GM12878 (cell line): ENCODE data around the gene GLYAT. TPM values are rescaled to one million over a fixed set of nuclear protein-coding genes. Genes with fewer than 3 reads are reported as not detected.

ENCODE experiments used
- ATAC-seq: fragments of 200-7000 bp; cut with Tn5 transposase; 3 replicates; pipeline ENCODE4 v1.9.1; 2020; ENCODE audit warnings: mild to moderate bottlenecking, moderate library complexity
- BruUV-seq: library from RNA; stranded (reverse); fragments of 400-500 nt; replicated peaks from 2 replicates; lab custom pipeline; 2021; lab: Mats Ljungman, UMichigan
- CTCF ChIA-PET: fragments of 300-600 bp; sonication (Branson Sonifier 250); formaldehyde crosslinking; extraction: SDS; loops from one replicate; lab custom pipeline; 2021; ENCODE audit warnings: inconsistent platforms; lab: Yijun Ruan, JAX
- POLR2A ChIA-PET: fragments of 350-600 bp; formaldehyde crosslinking; extraction: SDS; loops from one replicate; lab custom pipeline; 2021; ENCODE audit warnings: inconsistent platforms; lab: Charles Lee
- RAD21 ChIA-PET: fragments of 300-600 bp; sonication (Branson Sonifier 250); formaldehyde crosslinking; loops from one replicate; lab custom pipeline; 2023; ENCODE audit warnings: antibody characterized with exemption; ENCODE audit not compliant: unreplicated experiment; lab: Charles Lee
- SMC1A ChIA-PET: fragments of 300-600 bp; sonication (Branson Sonifier 250); formaldehyde crosslinking; loops from one replicate; lab custom pipeline; 2023; ENCODE audit not compliant: unreplicated experiment, uncharacterized antibody; lab: Charles Lee
- DNase-seq: peaks from one replicate; pipeline ENCODE4 v3.0.0-alpha.2; 2011; ENCODE audit warnings: low read depth, low spot score
- FAIRE-seq: peaks from 3 replicates; lab custom pipeline; 2011; peaks lifted over from hg19 to GRCh38; lab: Jason Lieb, UNC
- H2AFZ ChIP-seq: 2 replicates; pipeline ENCODE4 v1.6.0; 2011; ENCODE audit warnings: low read depth, low read length, control low read depth; ENCODE audit not compliant: control insufficient read depth
- H3K27ac ChIP-seq: 2 replicates; pipeline ENCODE4 v1.5.1; 2011; ENCODE audit warnings: control low read depth; ENCODE audit not compliant: control insufficient read depth, insufficient read depth
- H3K27me3 ChIP-seq, 2 experiments: replicated peaks in 1 of 2; 2 replicates each; pipeline versions ENCODE4 v1.6.0 to v1.6.1; 2011; ENCODE audit warnings: low read length in 1 of 2; ENCODE audit not compliant: control insufficient read depth in 2 of 2, insufficient read depth in 2 of 2
- H3K36me3 ChIP-seq, 2 experiments: 2 replicates each; pipeline ENCODE4 v1.5.1; 2011; ENCODE audit warnings: low read length in 1 of 2; ENCODE audit not compliant: control insufficient read depth in 2 of 2, insufficient read depth in 2 of 2
- H3K4me1 ChIP-seq: 2 replicates; pipeline ENCODE4 v1.6.1; 2011; ENCODE audit warnings: mild to moderate bottlenecking, low read length, moderate library complexity, mixed read lengths; ENCODE audit not compliant: control insufficient read depth, insufficient read depth
- H3K4me2 ChIP-seq: 2 replicates; pipeline ENCODE4 v1.6.0; 2011; ENCODE audit warnings: control low read depth; ENCODE audit not compliant: control insufficient read depth, insufficient read depth
- H3K4me3 ChIP-seq: fragments of 200-600 bp; sonication (generic); 2 replicates; pipeline ENCODE4 v1.5.1; 2016
- H3K79me2 ChIP-seq: 2 replicates; pipeline ENCODE4 v1.6.0; 2011; ENCODE audit warnings: low read length; ENCODE audit not compliant: control insufficient read depth, insufficient read depth
- H3K9ac ChIP-seq: 2 replicates; pipeline ENCODE4 v1.8.0; 2011; ENCODE audit warnings: low read length, control low read depth, mixed read lengths; ENCODE audit not compliant: control insufficient read depth, insufficient read depth
- H3K9me3 ChIP-seq: replicated peaks from 3 replicates; pipeline ENCODE4 v1.5.1; 2011; ENCODE audit warnings: mild to moderate bottlenecking, low read length; ENCODE audit not compliant: control insufficient read depth, insufficient read depth
- H4K20me1 ChIP-seq: 2 replicates; pipeline ENCODE4 v1.6.0; 2011; ENCODE audit not compliant: control insufficient read depth, insufficient read depth
- CBFB ChIP-seq: IDR thresholded peaks from 2 replicates; pipeline ENCODE4 v1.6.1; 2016; ENCODE audit warnings: antibody characterized with exemption, low read depth
- CEBPZ ChIP-seq: fragments of 150-350 bp; IDR thresholded peaks from 2 replicates; pipeline ENCODE4 v1.6.1; 2016; ENCODE audit warnings: low read depth, low read length
- DPF2 ChIP-seq: fragments of 450-650 bp; IDR thresholded peaks from 2 replicates; pipeline ENCODE4 v1.6.1; 2017; ENCODE audit warnings: mild to moderate bottlenecking
- KDM1A ChIP-seq: fragments of 200-600 bp; sonication (generic); IDR thresholded peaks from 2 replicates; pipeline ENCODE4 v1.6.1; 2016; ENCODE audit warnings: borderline replicate concordance
- NFIC ChIP-seq: IDR thresholded peaks from 2 replicates; pipeline ENCODE4 v1.6.1; 2012; ENCODE audit warnings: low read depth, mild to moderate bottlenecking, inconsistent platforms, low read length, moderate library complexity
- PAX5 ChIP-seq: IDR thresholded peaks from 2 replicates; pipeline ENCODE4 v1.6.1; 2011; ENCODE audit warnings: low read depth, low read length, borderline replicate concordance
- RAD51 ChIP-seq: fragments of 450-650 bp; IDR thresholded peaks from 2 replicates; pipeline ENCODE4 v1.6.1; 2016; ENCODE audit warnings: moderate library complexity, mild to moderate bottlenecking, inconsistent platforms
- RB1 ChIP-seq: fragments of 450-650 bp; formaldehyde crosslinking; IDR thresholded peaks from 2 replicates; pipeline ENCODE4 v1.6.1; 2017; ENCODE audit warnings: mild to moderate bottlenecking, borderline replicate concordance
- SIN3A ChIP-seq: IDR thresholded peaks from 2 replicates; pipeline ENCODE4 v1.6.1; 2012; ENCODE audit warnings: low read depth, low read length, improper control_type of control experiment
- SIX5 ChIP-seq: IDR thresholded peaks from 2 replicates; pipeline ENCODE4 v1.6.1; 2011; ENCODE audit warnings: mild to moderate bottlenecking, low read depth, low read length, moderate library complexity; ENCODE audit not compliant: severe bottlenecking
- SKIL ChIP-seq: fragments of 450-650 bp; IDR thresholded peaks from 2 replicates; pipeline ENCODE4 v1.6.1; 2017; ENCODE audit warnings: mild to moderate bottlenecking, low read depth, inconsistent platforms; ENCODE audit not compliant: poor library complexity, severe bottlenecking
- SREBF1 ChIP-seq: IDR thresholded peaks from 2 replicates; pipeline ENCODE4 v1.6.1; 2012; ENCODE audit warnings: mild to moderate bottlenecking, low read length
- STAT1 ChIP-seq: fragments of 450-650 bp; conservative IDR thresholded peaks from 2 replicates; pipeline ENCODE4 v1.6.1; 2014; ENCODE audit warnings: antibody characterized with exemption, mild to moderate bottlenecking
- ZBED1 ChIP-seq: IDR thresholded peaks from 2 replicates; pipeline ENCODE4 v1.6.1; 2016; ENCODE audit warnings: borderline replicate concordance
- ZBTB40 ChIP-seq: fragments of 450-650 bp; IDR thresholded peaks from 2 replicates; pipeline ENCODE4 v1.6.1; 2016; ENCODE audit warnings: mild to moderate bottlenecking, moderate library complexity, borderline replicate concordance
- WGBS: methylation state at CpG from one replicate; pipeline ENCODE4 v1.1.6; 2016; ENCODE audit warnings: low lambda C conversion rate; ENCODE audit not compliant: insufficient replicate concordance, insufficient coverage; ENCODE audit errors: missing lambda C conversion rate; 5-methylcytosine and 5-hydroxymethylcytosine counted together
- in situ Hi-C: fragments of 300-500 bp; cut with MboI; formaldehyde crosslinking; loops from 9 replicates; pipeline ENCODE4 v1.14.3; 2018; ENCODE audit warnings: mixed read lengths
- intact Hi-C: fragments of 100-400 bp; cut with micrococcal nuclease; formaldehyde crosslinking; loops from one replicate; pipeline ENCODE4 v1.14.2; 2022; ENCODE audit not compliant: unreplicated experiment
- polyA plus RNA-seq, 11 experiments: library from polyadenylated mRNA; depleted of rRNA in 4 of 11; unstranded in 6 of 11; stranded (reverse) in 5 of 11; fragments of >200 nt; fragmentation: Nextera tagmentation in 4 of 11; fragmentation: Illumina TruSeq in 1 of 11; extraction: Ambion mirVana in 4 of 11; extraction: Trizol in 1 of 11; gene quantifications; 1 replicate in 1 of 11; 2 replicates in 10 of 11; pipeline versions ENCODE4 v1.2.1 to v1.2.3, GENCODE V29; 2011 to 2016; ENCODE audit warnings: inconsistent platforms in 2 of 11, missing spikeins in 2 of 11, low read depth in 1 of 11
- total RNA-seq, 4 experiments: library from RNA; depleted of rRNA in 3 of 4; stranded (reverse); fragments of >200 nt in 3 of 4; fragmentation: Illumina TruSeq in 1 of 4; extraction: Trizol in 1 of 4; gene quantifications; 2 replicates each; pipeline versions ENCODE4 v1.2.1 to v1.2.3, GENCODE V29; 2013 to 2021

GLYAT gene
- total and polyA plus RNA-seq, 10 of the 15 experiments (the other 5 are each of a cell fraction or from before 2014, with no cell fraction given), result 0.18 TPM; not detected in 9

GRCh38 chr11:58762284-58763119 is 30.8 kb upstream of the GLYAT start:
- SMC1A ChIA-PET, result no interaction called here
- H3K4me2 ChIP-seq, result no peak overlapping the region
- no peak overlapping the region for H3K27ac ChIP-seq
- H3K4me1 ChIP-seq, result no peaks in the 10 kb centered on the region
- no peak for ATAC-seq
- H2AFZ ChIP-seq, result no peak overlapping the region
- H4K20me1 ChIP-seq, result no peaks in the 10 kb centered on the region; the same call in 1 of the 2 replicates
- no peaks in the 10 kb centered on the region for H3K27me3 ChIP-seq
- no peak for FAIRE-seq
- POLR2A ChIA-PET, result interaction anchor here (0.9 kb wide), 1 partner anchor 10 kb away, joined by 3 read pairs; no protein-coding TSS in a partner anchor
- H3K9ac ChIP-seq, result no peak overlapping the region
- 14% methylated on average over 6 of the region's 6 CpGs for WGBS
- no peaks in the 10 kb centered on the region for H3K79me2 ChIP-seq
- intact Hi-C loops, result no loop called here
- no TSS peak for BruUV-seq
- CTCF ChIA-PET, result no interaction called here
- H3K9me3 ChIP-seq, result no peaks in the 10 kb centered on the region
- DNase-seq, result no peak
- H3K36me3 ChIP-seq, result no peaks in the 10 kb centered on the region
- RAD21 ChIA-PET, result no interaction called here
- in situ Hi-C loops, result no loop called here
- H3K4me3 ChIP-seq, result no peak overlapping the region
- TF ChIP-seq CBFB (no peak), ZBTB40 (no peak), NFIC (no peak), CEBPZ (no peak), SIX5 (no peak), ZBED1 (no peak), PAX5 (no peak), DPF2 (no peak), SIN3A (no peak), STAT1 (no peak), KDM1A (no peak), SREBF1 (no peak), RAD51 (no peak), RB1 (no peak), SKIL (no peak)
